ENCODE results near the gene S100A5. TPM values are rescaled to one million over a fixed set of nuclear protein-coding genes. Genes with fewer than 3 reads are reported as not detected.

S100A5 gene
- total RNA-seq, 1 donor from 2014 or later = not detected

GRCh38 chr1:153550827-153551500 is 10.2 kb upstream of the S100A5 start:
- H3K4me1 Mint-ChIP-seq = peaks cover 44% of the 10 kb centered on the region

GRCh38 chr1:153550398-153550758 is 9.6 kb upstream of the S100A5 start:
- TF ChIP-seq CTCF (conservative IDR thresholded peaks at IDR 0.05) = no peak
- Mint-ChIP-seq H3K36me3 (ENCODE audit: low read depth) (no peaks in the 10 kb centered on the region), H3K27ac (ENCODE audit: unreplicated experiment) (peak overlapping the region; percentile 50), H3K9me3 (no peaks in the 10 kb centered on the region), H3K4me3 (no peak overlapping the region), H3K27me3 (ENCODE audit: low read depth) (no peaks in the 10 kb centered on the region), H3K4me1 (peaks cover 50% of the 10 kb centered on the region)
- no peak for DNase-seq (ENCODE audit: low read depth, low spot score)

More at GRCh38 chr1:153550827-153551500, 10.2 kb upstream of the S100A5 start:
- H3K27ac Mint-ChIP-seq (ENCODE audit: unreplicated experiment) = no peak overlapping the region
- no peak for DNase-seq (ENCODE audit: low read depth, low spot score)
- no peaks in the 10 kb centered on the region for H3K27me3 Mint-ChIP-seq (ENCODE audit: low read depth)
- H3K9me3 Mint-ChIP-seq = no peaks in the 10 kb centered on the region
- no peak overlapping the region for H3K4me3 Mint-ChIP-seq
- TF ChIP-seq CTCF (conservative IDR thresholded peaks at IDR 0.05) = no peak
- H3K36me3 Mint-ChIP-seq (ENCODE audit: low read depth) = no peaks in the 10 kb centered on the region

GRCh38 chr1:153549741-153550397 is 9.1 kb upstream of the S100A5 start:
- peak overlapping the region; percentile 50 for H3K27ac Mint-ChIP-seq (ENCODE audit: unreplicated experiment)
- peaks cover 55% of the 10 kb centered on the region for H3K4me1 Mint-ChIP-seq
- TF ChIP-seq CTCF (conservative IDR thresholded peaks at IDR 0.05) = no peak
- H3K36me3 Mint-ChIP-seq (ENCODE audit: low read depth) = no peaks in the 10 kb centered on the region
- no peak for DNase-seq (ENCODE audit: low read depth, low spot score)
- H3K27me3 Mint-ChIP-seq (ENCODE audit: low read depth) = no peaks in the 10 kb centered on the region
- no peak overlapping the region for H3K4me3 Mint-ChIP-seq
- no peaks in the 10 kb centered on the region for H3K9me3 Mint-ChIP-seq

- H3K36me3 Mint-ChIP-seq (ENCODE audit: low read depth) = no peaks in the 10 kb centered on the region
- peak within 1 kb of the TSS; percentile 38 for H3K4me3 Mint-ChIP-seq
- H3K4me1 Mint-ChIP-seq = peaks cover 64% of the 10 kb centered on the region
- no peaks in the 10 kb centered on the region for H3K9me3 Mint-ChIP-seq
- no peaks in the 10 kb centered on the region for H3K27me3 Mint-ChIP-seq (ENCODE audit: low read depth)
- no peak for DNase-seq (ENCODE audit: low read depth, low spot score)
- no peak for TF ChIP-seq CTCF (conservative IDR thresholded peaks at IDR 0.05)
- peak within 1 kb of the TSS; percentile 75 for H3K27ac Mint-ChIP-seq (ENCODE audit: unreplicated experiment)
Measured at GRCh38 chr1:153548722-153549688, 8.3 kb upstream of the S100A5 start, which contains the start of gene S100A3. Gene S100A3, minus strand, starts transcription at chr1:153549258. Its CDS starts 773 bp downstream, at chr1:153548485.
